K562 (cell line): ENCODE data around the gene RRAS. TPM values are rescaled to one million over a fixed set of nuclear protein-coding genes. Genes with fewer than 3 reads are reported as not detected.
A peak's percentile ranks its signal among the peaks of the same experiment; 100 is the strongest.

ENCODE experiments used
- BRCA1 ChIP-seq, 2 experiments: fragments of 450-650 bp in 1 of 2; sonication (generic) in 1 of 2; formaldehyde crosslinking in 1 of 2; IDR thresholded peaks; 2 replicates each; pipeline versions ENCODE4 v1.5.0 to v1.6.1; 2017 to 2020; ENCODE audit warnings: mild to moderate bottlenecking in 1 of 2, missing genetic modification reagents in 1 of 2
- CTBP1 ChIP-seq: fragments of 450-650 bp; IDR thresholded peaks from 2 replicates; pipeline ENCODE4 v1.6.1; 2016; ENCODE audit warnings: borderline replicate concordance
- CTCFL ChIP-seq: IDR thresholded peaks from 2 replicates; pipeline ENCODE4 v1.6.1; 2011; ENCODE audit warnings: borderline replicate concordance, low read depth, mild to moderate bottlenecking, moderate library complexity, low read length; ENCODE audit not compliant: insufficient read depth, poor library complexity, severe bottlenecking
- HBP1 ChIP-seq: fragments of 450-650 bp; formaldehyde crosslinking; IDR thresholded peaks from 2 replicates; pipeline ENCODE4 v1.4.0; 2022; ENCODE audit warnings: missing genetic modification characterization
- MAX ChIP-seq: sonication (generic); formaldehyde crosslinking; IDR thresholded peaks from 2 replicates; pipeline ENCODE4 v1.9.0; 2022; ENCODE audit warnings: mild to moderate bottlenecking, missing genetic modification reagents
- MEF2D ChIP-seq: conservative IDR thresholded peaks from 2 replicates; pipeline ENCODE4 v1.6.1; 2016; ENCODE audit warnings: low read depth, missing genetic modification characterization, missing compliant biosample characterization
- NCOR1 ChIP-seq: fragments of 450-650 bp; IDR thresholded peaks from 2 replicates; pipeline ENCODE4 v1.6.1; 2016; ENCODE audit warnings: mild to moderate bottlenecking, moderate library complexity
- NR4A1 ChIP-seq, 2 experiments: fragments of 250-450 bp in 1 of 2; fragments of 450-650 bp in 1 of 2; sonication (Bioruptor Pico) in 1 of 2; IDR thresholded peaks; 2 replicates each; pipeline versions ENCODE4 v1.4.0 to v1.6.1; 2016 to 2020; ENCODE audit warnings: mild to moderate bottlenecking in 2 of 2, missing compliant biosample characterization in 1 of 2, missing genetic modification characterization in 1 of 2, moderate library complexity in 1 of 2
- PKNOX1 ChIP-seq: fragments of 450-650 bp; IDR thresholded peaks from 2 replicates; pipeline ENCODE4 v1.6.1; 2016
- PTRF ChIP-seq: fragments of 450-650 bp; IDR thresholded peaks from 2 replicates; pipeline ENCODE4 v1.6.1; 2016; ENCODE audit warnings: mild to moderate bottlenecking, missing genetic modification characterization, missing compliant biosample characterization
- SETDB1 ChIP-seq: IDR thresholded peaks from one replicate; pipeline ENCODE4 v1.6.1; 2012; ENCODE audit warnings: low read length, control low read depth, inconsistent platforms
- U2AF1 ChIP-seq: fragments of 200-400 bp; formaldehyde crosslinking; optimal IDR thresholded peaks from 2 replicates; pipeline ENCODE3; 2017; ENCODE audit warnings: mild to moderate bottlenecking, low read depth, low read length, moderate library complexity
- ZFP1 ChIP-seq: fragments of 450-650 bp; formaldehyde crosslinking; IDR thresholded peaks from 2 replicates; pipeline ENCODE4 v1.4.0; 2020; ENCODE audit warnings: mild to moderate bottlenecking, mixed read lengths
- ZFP30 ChIP-seq: fragments of 250-450 bp; sonication (Bioruptor Pico); IDR thresholded peaks from 2 replicates; pipeline ENCODE4 v1.8.0; 2022; ENCODE audit warnings: moderate library complexity, mild to moderate bottlenecking, inconsistent platforms, borderline replicate concordance
- ZNF146 ChIP-seq: IDR thresholded peaks from one replicate; pipeline ENCODE4 v1.6.1; 2018; ENCODE audit warnings: missing compliant biosample characterization; ENCODE audit not compliant: unreplicated experiment
- ZNF277 ChIP-seq: fragments of 250-450 bp; sonication (Bioruptor Pico); IDR thresholded peaks from 2 replicates; pipeline ENCODE4 v1.8.0; 2022; ENCODE audit warnings: inconsistent platforms, mild to moderate bottlenecking, moderate library complexity, borderline replicate concordance
- ZNF280B ChIP-seq: fragments of 250-450 bp; sonication (Bioruptor Pico); IDR thresholded peaks from 2 replicates; pipeline ENCODE4 v1.5.1; 2021; ENCODE audit warnings: mild to moderate bottlenecking
- ZNF551 ChIP-seq: fragments of 250-450 bp; sonication (Bioruptor Pico); IDR thresholded peaks from 2 replicates; pipeline ENCODE4 v1.5.0; 2021; ENCODE audit warnings: mild to moderate bottlenecking, moderate library complexity
- ZNF583 ChIP-seq: fragments of 250-450 bp; sonication (Bioruptor Pico); IDR thresholded peaks from 2 replicates; pipeline ENCODE4 v1.4.0; 2020
- ZNF589 ChIP-seq: fragments of 200-800 bp; sonication (Bioruptor generic); IDR thresholded peaks from 2 replicates; pipeline ENCODE4 v1.6.1; 2016; ENCODE audit warnings: low read depth, missing genetic modification characterization, missing compliant biosample characterization
- polyA plus RNA-seq, 8 experiments: library from polyadenylated mRNA; depleted of rRNA in 4 of 8; stranded (reverse) in 5 of 8; unstranded in 3 of 8; fragments of >200 nt; fragmentation: Nextera tagmentation in 2 of 8; fragmentation: Illumina TruSeq in 1 of 8; extraction: Ambion mirVana in 2 of 8; extraction: Trizol in 1 of 8; gene quantifications; 2 replicates each; pipeline versions ENCODE4 v1.2.1 to v1.2.3, GENCODE V29; 2011 to 2014; ENCODE audit warnings: inconsistent platforms in 1 of 8, missing spikeins in 1 of 8
- total RNA-seq, 7 experiments: library from RNA; depleted of rRNA in 6 of 7; stranded (reverse); fragments of >200 nt in 6 of 7; fragmentation: Illumina TruSeq in 2 of 7; extraction: Trizol in 2 of 7; gene quantifications; 2 replicates each; pipeline versions ENCODE4 v1.2.1 to v1.2.3, GENCODE V29; 2011 to 2021; ENCODE audit warnings: low replicate concordance in 1 of 7

RRAS gene
- total and polyA plus RNA-seq, 9 of the 15 experiments (the other 6 are each of a cell fraction or from before 2014, with no cell fraction given): 0.70 to 17.3 (median 8.2) TPM

GRCh38 chr19:49676136-49676783 is 36.3 kb upstream of the RRAS start (continued):
- TF ChIP-seq CTCFL (no peak), ZFP1 (CRISPR knock-in tag) (no peak), NCOR1 (no peak), SETDB1 (no peak), ZNF551 (CRISPR knock-in tag) (no peak), NR4A1 (CRISPR knock-in tag; IDR thresholded peaks at IDR 0.05) (no peak), NR4A1 (tag; IDR thresholded peaks at IDR 0.05) (0 out of 2 replicates have a peak, but pooled peaks have one; percentile 55), MAX (CRISPR knock-in tag) (no peak), BRCA1 (IDR thresholded peaks at IDR 0.05) (no peak), BRCA1 (CRISPR knock-in tag; IDR thresholded peaks at IDR 0.05) (no peak), ZNF146 (CRISPR knock-in tag) (no peak), PKNOX1 (no peak), HBP1 (no peak), ZNF280B (CRISPR knock-in tag) (no peak), ZNF583 (CRISPR knock-in tag) (0 out of 2 replicates have a peak, but pooled peaks have one; percentile 7), CTBP1 (no peak), ZNF589 (CRISPR knock-in tag) (no peak), PTRF (tag) (no peak), ZNF277 (CRISPR knock-in tag) (no peak), MEF2D (tag) (no peak), ZFP30 (CRISPR knock-in tag) (no peak), U2AF1 (no peak)
